Trophoblast cell (in vitro differentiated cells and primary cell): ENCODE data around the gene CRADD.
"Not testable (repeated sequence)": the region's sequence is repeated elsewhere in the genome, so short reads cannot be mapped to it uniquely, and the experiment has no call there.

Experiments
- DNase-seq, 2 donors: peaks; one replicate each; pipeline ENCODE4 v3.0.0-alpha.2; 2016
- H2AFZ ChIP-seq: 2 replicates; pipeline ENCODE4 v1.6.1; 2013; ENCODE audit warnings: low read length, moderate library complexity, mild to moderate bottlenecking; ENCODE audit not compliant: insufficient read depth, poor library complexity
- H2AK5ac ChIP-seq: 2 replicates; pipeline ENCODE4 v1.6.1; 2013; ENCODE audit warnings: mild to moderate bottlenecking, low read length
- H2BK120ac ChIP-seq: 2 replicates; pipeline ENCODE4 v1.6.1; 2013; ENCODE audit warnings: low read length, mild to moderate bottlenecking, moderate library complexity; ENCODE audit not compliant: insufficient read depth, poor library complexity
- H2BK12ac ChIP-seq: 2 replicates; pipeline ENCODE4 v1.6.1; 2013; ENCODE audit warnings: mild to moderate bottlenecking, low read length, moderate library complexity
- H2BK5ac ChIP-seq: 2 replicates; pipeline ENCODE4 v1.6.1; 2013; ENCODE audit warnings: low read length, low read depth, moderate library complexity, mild to moderate bottlenecking; ENCODE audit not compliant: poor library complexity
- H3K14ac ChIP-seq: 2 replicates; pipeline ENCODE4 v1.6.1; 2013; ENCODE audit warnings: mild to moderate bottlenecking, low read length
- H3K18ac ChIP-seq: 2 replicates; pipeline ENCODE4 v1.6.1; 2013; ENCODE audit warnings: mild to moderate bottlenecking, low read length
- H3K23ac ChIP-seq: 2 replicates; pipeline ENCODE4 v1.6.1; 2013; ENCODE audit warnings: low read length
- H3K27ac ChIP-seq: 2 replicates; pipeline ENCODE4 v1.5.1; 2013; ENCODE audit warnings: low read depth, mild to moderate bottlenecking, inconsistent platforms, low read length, moderate library complexity
- H3K27me3 ChIP-seq: 2 replicates; pipeline ENCODE4 v1.6.1; 2013; ENCODE audit warnings: inconsistent platforms, mild to moderate bottlenecking, low read length, moderate library complexity; ENCODE audit not compliant: insufficient read depth
- H3K36me3 ChIP-seq, 2 experiments: 1 replicate in 1 of 2; 2 replicates in 1 of 2; pipeline ENCODE4 v1.6.1; 2013; ENCODE audit warnings: low read length in 2 of 2, mild to moderate bottlenecking in 2 of 2, moderate library complexity in 1 of 2; ENCODE audit not compliant: insufficient read depth in 2 of 2, control insufficient read depth in 1 of 2
- H3K4ac ChIP-seq: 2 replicates; pipeline ENCODE4 v1.6.1; 2013; ENCODE audit warnings: low read depth, mild to moderate bottlenecking, low read length, moderate library complexity
- H3K4me1 ChIP-seq, 2 experiments: 1 replicate in 1 of 2; 2 replicates in 1 of 2; pipeline ENCODE4 v1.6.1; 2013; ENCODE audit warnings: low read length in 2 of 2, mild to moderate bottlenecking in 2 of 2, moderate library complexity in 1 of 2; ENCODE audit not compliant: insufficient read depth in 2 of 2, control insufficient read depth in 1 of 2
- H3K4me2 ChIP-seq: 2 replicates; pipeline ENCODE4 v1.6.1; 2013; ENCODE audit warnings: inconsistent platforms, mild to moderate bottlenecking, low read length, moderate library complexity
- H3K4me3 ChIP-seq: 2 replicates; pipeline ENCODE4 v1.5.1; 2013; ENCODE audit warnings: mild to moderate bottlenecking, low read depth, low read length, inconsistent platforms
- H3K79me1 ChIP-seq: one replicate; pipeline ENCODE4 v1.6.1; 2013; ENCODE audit warnings: low read length
- H3K79me2 ChIP-seq: 2 replicates; pipeline ENCODE4 v1.6.1; 2013; ENCODE audit warnings: low read length, mild to moderate bottlenecking; ENCODE audit not compliant: control insufficient read depth, insufficient read depth, poor library complexity
- H3K9ac ChIP-seq: 2 replicates; pipeline ENCODE4 v1.6.1; 2013; ENCODE audit warnings: mild to moderate bottlenecking, low read length
- H3K9me3 ChIP-seq: 2 replicates; pipeline ENCODE4 v1.6.1; 2013; ENCODE audit warnings: low read depth, mild to moderate bottlenecking, control low read depth, inconsistent platforms, low read length; ENCODE audit not compliant: insufficient read depth
- H4K12ac ChIP-seq: 2 replicates; pipeline ENCODE4 v1.6.1; 2013; ENCODE audit warnings: low read depth, mild to moderate bottlenecking, low read length, moderate library complexity
- H4K8ac ChIP-seq: 2 replicates; pipeline ENCODE4 v1.6.1; 2013; ENCODE audit warnings: low read depth, mild to moderate bottlenecking, low read length, moderate library complexity
- H4K91ac ChIP-seq: one replicate; pipeline ENCODE4 v1.6.1; 2013; ENCODE audit warnings: low read depth, mild to moderate bottlenecking, low read length, moderate library complexity
- WGBS: extraction: QIAGEN DNeasy Blood & Tissue Kit; methylation state at CpG from one replicate; pipeline ENCODE4 v1.1.7; 2013; ENCODE audit warnings: missing lambda C conversion rate; ENCODE audit not compliant: insufficient read length, insufficient coverage; ENCODE audit errors: extremely low coverage; 5-methylcytosine and 5-hydroxymethylcytosine counted together

Gene CRADD

GRCh38 chr12:93711502-93711901 is 34.3 kb downstream of the CRADD start:
- H2AFZ ChIP-seq, H3K27ac ChIP-seq, H3K18ac ChIP-seq, H4K8ac ChIP-seq, H3K9ac ChIP-seq, H2BK5ac ChIP-seq, DNase-seq, H2AK5ac ChIP-seq, H3K4me3 ChIP-seq, H3K9me3 ChIP-seq, H3K4me2 ChIP-seq, H3K14ac ChIP-seq, H3K79me2 ChIP-seq, H2BK120ac ChIP-seq, H3K23ac ChIP-seq, H3K79me1 ChIP-seq, H3K27me3 ChIP-seq, H4K12ac ChIP-seq, H4K91ac ChIP-seq, H2BK12ac ChIP-seq, H3K4ac ChIP-seq, H3K36me3 ChIP-seq, H3K4me1 ChIP-seq: not testable (repeated sequence)
- WGBS, result no CpG with 5 or more reads among the region's 1 CpG

- Histone ChIP-seq H3K4ac (no peak overlapping the region), H2BK5ac (no peak overlapping the region), H4K12ac (no peak overlapping the region), H3K4me1 (no peaks in the 10 kb centered on the region), H3K9ac (no peak overlapping the region), H3K18ac (no peak overlapping the region), H2AFZ (no peak overlapping the region), H3K36me3 (no peaks in the 10 kb centered on the region), H2BK120ac (no peak overlapping the region), H2BK12ac (no peak overlapping the region), H4K8ac (no peak overlapping the region), H3K27me3 (no peaks in the 10 kb centered on the region), H3K9me3 (no peaks in the 10 kb centered on the region), H3K14ac (no peak overlapping the region), H3K4me3 (no peak overlapping the region), H3K4me2 (no peak overlapping the region), H2AK5ac (no peak overlapping the region), H3K27ac (no peak overlapping the region), H4K91ac (no peak overlapping the region), H3K79me2 (no peaks in the 10 kb centered on the region), H3K79me1 (no peaks in the 10 kb centered on the region), H3K23ac (no peak overlapping the region)
- DNase-seq, result no peak
- 100% methylated on average over 1 of the region's 3 CpGs for WGBS
These were observed 35.0 kb downstream of the CRADD start for GRCh38 chr12:93712200-93712599.

- H3K4me3 ChIP-seq, result no peak overlapping the region
These were observed 35.9 kb downstream of the CRADD start for GRCh38 chr12:93713060-93713459.

GRCh38 chr12:93713800-93714199 is 36.6 kb downstream of the CRADD start:
- no peak overlapping the region for H3K23ac ChIP-seq
- no peak overlapping the region for H4K8ac ChIP-seq
- no peak overlapping the region for H3K4me2 ChIP-seq
- H3K18ac ChIP-seq, result no peak overlapping the region
- no peak overlapping the region for H2BK120ac ChIP-seq
- no peak overlapping the region for H4K12ac ChIP-seq
- H3K4me3 ChIP-seq, result no peak overlapping the region
- H3K9me3 ChIP-seq, result no peaks in the 10 kb centered on the region
- H3K79me2 ChIP-seq, result no peaks in the 10 kb centered on the region
- DNase-seq, result no peak
- no peak overlapping the region for H4K91ac ChIP-seq
- H2BK5ac ChIP-seq, result no peak overlapping the region
- no peak overlapping the region for H3K4ac ChIP-seq
- no peak overlapping the region for H3K9ac ChIP-seq
- H3K4me1 ChIP-seq, result no peaks in the 10 kb centered on the region
- H2BK12ac ChIP-seq, result no peak overlapping the region
- H3K27ac ChIP-seq, result no peak overlapping the region
- H3K36me3 ChIP-seq, result no peaks in the 10 kb centered on the region
- WGBS, result no CpG with 5 or more reads among the region's 4 CpGs
- H3K27me3 ChIP-seq, result no peaks in the 10 kb centered on the region
- H2AFZ ChIP-seq, result no peak overlapping the region
- no peak overlapping the region for H2AK5ac ChIP-seq
- no peak overlapping the region for H3K14ac ChIP-seq
- no peaks in the 10 kb centered on the region for H3K79me1 ChIP-seq

More at GRCh38 chr12:93713060-93713459, 35.9 kb downstream of the CRADD start:
- Histone ChIP-seq H3K4me2 (no peak overlapping the region), H3K79me2 (no peaks in the 10 kb centered on the region), H2BK5ac (no peak overlapping the region), H3K79me1 (no peaks in the 10 kb centered on the region), H3K27me3 (no peaks in the 10 kb centered on the region), H4K8ac (no peak overlapping the region), H3K36me3 (no peaks in the 10 kb centered on the region), H3K27ac (no peak overlapping the region), H3K4ac (no peak overlapping the region), H3K14ac (no peak overlapping the region), H2BK12ac (no peak overlapping the region), H3K9ac (no peak overlapping the region), H2AK5ac (no peak overlapping the region), H2AFZ (no peak overlapping the region), H2BK120ac (no peak overlapping the region), H4K12ac (no peak overlapping the region), H3K4me1 (no peaks in the 10 kb centered on the region), H4K91ac (no peak overlapping the region), H3K18ac (no peak overlapping the region), H3K23ac (no peak overlapping the region), H3K9me3 (no peaks in the 10 kb centered on the region)
- DNase-seq, result no peak
- WGBS, result no CpG with 5 or more reads among the region's 5 CpGs
